ENCODE results near the gene USP13. TPM values are rescaled to one million over a fixed set of nuclear protein-coding genes. Genes with fewer than 3 reads are reported as not detected.

USP13 gene
- total and polyA plus RNA-seq, 2 of the 13 experiments (the other 11 are each of a cell fraction or from before 2014, with no cell fraction given): 15.9 to 36.7 TPM

GRCh38 chr3:179734497-179735281 lies 81.8 kb downstream of the USP13 start (continued):
- 0 out of 2 replicates have a peak, but pooled peaks have one; percentile 15 for TF ChIP-seq ATF2 (CRISPR knock-in tag; IDR thresholded peaks at IDR 0.05)
- peak; percentile 65; the same call in 1 of the 2 replicates for TF ChIP-seq NR2C2 (CRISPR knock-in tag; IDR thresholded peaks at IDR 0.05; ENCODE audit: borderline replicate concordance)
- TF ChIP-seq SAP130 (CRISPR knock-in tag; IDR thresholded peaks at IDR 0.05; ENCODE audit: low read depth): peak; percentile 79
- TF ChIP-seq FOSL1 (CRISPR knock-in tag; IDR thresholded peaks at IDR 0.05; ENCODE audit: borderline replicate concordance): peak; percentile 94
- TF ChIP-seq ZNF101 (CRISPR knock-in tag; IDR thresholded peaks at IDR 0.05; ENCODE audit: borderline replicate concordance, low read depth): no peak
- no peak for TF ChIP-seq ELF4 (CRISPR knock-in tag; IDR thresholded peaks at IDR 0.05; ENCODE audit: borderline replicate concordance)
- TF ChIP-seq MAX (IDR thresholded peaks at IDR 0.05): peak; percentile 31; the same call in 1 of the 2 replicates
- peak; percentile 71; the same call in 1 of the 2 replicates for TF ChIP-seq ZNF609 (CRISPR knock-in tag; IDR thresholded peaks at IDR 0.05; ENCODE audit: borderline replicate concordance)
- TF ChIP-seq FOXM1 (CRISPR knock-in tag; IDR thresholded peaks at IDR 0.05): no peak
- no peak for TF ChIP-seq ZFP37 (CRISPR knock-in tag; IDR thresholded peaks at IDR 0.05; ENCODE audit: borderline replicate concordance)
- TF ChIP-seq ZNF652 (CRISPR knock-in tag; IDR thresholded peaks at IDR 0.05; ENCODE audit: borderline replicate concordance, low read depth): peak; percentile 54; the same call in 1 of the 2 replicates
- TF ChIP-seq ZNF878 (CRISPR knock-in tag; IDR thresholded peaks at IDR 0.05): 0 out of 2 replicates have a peak, but pooled peaks have one; percentile 66
- peak; percentile 50; the same call in 1 of the 2 replicates for TF ChIP-seq HNF4G (IDR thresholded peaks at IDR 0.05; ENCODE audit: borderline replicate concordance, low read depth, low read length)
- no peak; the same call in 1 of the 2 replicates for TF ChIP-seq HNF4G (CRISPR knock-in tag; IDR thresholded peaks at IDR 0.05; ENCODE audit: borderline replicate concordance, low read depth)
- peak; percentile 47; the same call in 1 of the 2 replicates for TF ChIP-seq RERE (CRISPR knock-in tag; IDR thresholded peaks at IDR 0.05; ENCODE audit: low read depth)
- TF ChIP-seq CEBPG (CRISPR knock-in tag; IDR thresholded peaks at IDR 0.05): 0 out of 2 replicates have a peak, but pooled peaks have one; percentile 23
- 0 out of 2 replicates have a peak, but pooled peaks have one; percentile 23 for TF ChIP-seq ZNF12 (CRISPR knock-in tag; IDR thresholded peaks at IDR 0.05)

Data from HepG2 (cell line).